ENCODE results near the gene ZDHHC18. TPM values are rescaled to one million over a fixed set of nuclear protein-coding genes. Genes with fewer than 3 reads are reported as not detected.
"Not testable (repeated sequence)": the region's sequence is repeated elsewhere in the genome, so short reads cannot be mapped to it uniquely, and the experiment has no call there.

Gene ZDHHC18
- total RNA-seq, 1 donor from 2014 or later, result 25.5 TPM

DNA sequence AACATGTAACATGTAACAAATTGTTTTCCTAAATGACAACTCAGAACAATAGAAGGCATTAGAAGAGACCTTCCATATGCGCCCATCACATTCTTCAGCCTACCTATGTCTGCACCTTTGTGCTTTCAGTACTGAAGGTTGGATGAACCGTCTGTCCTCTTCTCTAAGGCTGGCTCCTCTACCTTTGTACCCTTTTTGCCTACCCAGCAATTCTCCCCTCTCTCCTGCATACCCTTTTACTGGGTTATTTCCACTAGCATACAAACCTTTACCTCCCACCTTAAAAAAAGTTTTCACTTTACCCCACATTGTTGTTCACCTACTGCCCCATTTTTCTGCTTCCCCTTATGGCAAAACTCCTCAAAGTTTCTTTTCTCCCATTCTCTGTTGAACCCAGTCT, 33.6 kb upstream of the ZDHHC18 start:
- TF ChIP-seq, protein P1, sequence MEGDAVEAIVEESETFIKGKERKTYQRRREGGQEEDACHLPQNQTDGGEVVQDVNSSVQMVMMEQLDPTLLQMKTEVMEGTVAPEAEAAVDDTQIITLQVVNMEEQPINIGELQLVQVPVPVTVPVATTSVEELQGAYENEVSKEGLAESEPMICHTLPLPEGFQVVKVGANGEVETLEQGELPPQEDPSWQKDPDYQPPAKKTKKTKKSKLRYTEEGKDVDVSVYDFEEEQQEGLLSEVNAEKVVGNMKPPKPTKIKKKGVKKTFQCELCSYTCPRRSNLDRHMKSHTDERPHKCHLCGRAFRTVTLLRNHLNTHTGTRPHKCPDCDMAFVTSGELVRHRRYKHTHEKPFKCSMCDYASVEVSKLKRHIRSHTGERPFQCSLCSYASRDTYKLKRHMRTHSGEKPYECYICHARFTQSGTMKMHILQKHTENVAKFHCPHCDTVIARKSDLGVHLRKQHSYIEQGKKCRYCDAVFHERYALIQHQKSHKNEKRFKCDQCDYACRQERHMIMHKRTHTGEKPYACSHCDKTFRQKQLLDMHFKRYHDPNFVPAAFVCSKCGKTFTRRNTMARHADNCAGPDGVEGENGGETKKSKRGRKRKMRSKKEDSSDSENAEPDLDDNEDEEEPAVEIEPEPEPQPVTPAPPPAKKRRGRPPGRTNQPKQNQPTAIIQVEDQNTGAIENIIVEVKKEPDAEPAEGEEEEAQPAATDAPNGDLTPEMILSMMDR (IDR thresholded peaks at IDR 0.05), result no peak
- DNase-seq (ENCODE audit: low spot score), result no peak
- Mint-ChIP-seq H3K27ac (ENCODE audit: unreplicated experiment) (no peak overlapping the region), H3K4me1 (ENCODE audit: low read depth) (peaks cover 18% of the 10 kb centered on the region), H3K9me3 (ENCODE audit: low read depth) (no peaks in the 10 kb centered on the region), H3K36me3 (ENCODE audit: low read depth) (peaks cover 19% of the 10 kb centered on the region), H3K4me3 (ENCODE audit: unreplicated experiment) (no peak overlapping the region), H3K27me3 (ENCODE audit: low read depth) (no peaks in the 10 kb centered on the region)

DNA sequence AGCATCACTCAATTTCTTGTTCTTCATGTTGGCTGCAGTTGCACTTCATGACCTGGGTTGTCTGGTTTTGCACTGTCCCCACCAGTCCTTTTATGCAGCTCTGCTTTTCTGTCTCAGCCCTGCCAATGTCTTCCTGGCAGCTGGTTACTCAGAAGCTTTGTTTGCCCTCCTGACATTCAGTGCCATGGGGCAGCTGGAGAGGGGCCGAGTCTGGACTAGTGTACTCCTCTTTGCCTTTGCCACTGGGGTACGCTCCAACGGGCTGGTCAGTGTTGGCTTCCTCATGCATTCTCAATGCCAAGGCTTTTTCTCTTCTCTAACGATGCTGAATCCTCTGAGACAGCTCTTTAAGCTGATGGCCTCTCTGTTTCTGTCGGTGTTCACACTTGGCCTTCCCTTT, 32.1 kb upstream of the ZDHHC18 start:
- TF ChIP-seq, protein P1 (IDR thresholded peaks at IDR 0.05), result no peak
- Mint-ChIP-seq H3K27ac (ENCODE audit: unreplicated experiment) (no peak overlapping the region), H3K36me3 (ENCODE audit: low read depth) (peaks cover 19% of the 10 kb centered on the region), H3K27me3 (ENCODE audit: low read depth) (no peaks in the 10 kb centered on the region), H3K4me1 (ENCODE audit: low read depth) (peaks cover 10% of the 10 kb centered on the region), H3K4me3 (ENCODE audit: unreplicated experiment) (no peak overlapping the region), H3K9me3 (ENCODE audit: low read depth) (no peaks in the 10 kb centered on the region)
- no peak for DNase-seq (ENCODE audit: low spot score)

DNA sequence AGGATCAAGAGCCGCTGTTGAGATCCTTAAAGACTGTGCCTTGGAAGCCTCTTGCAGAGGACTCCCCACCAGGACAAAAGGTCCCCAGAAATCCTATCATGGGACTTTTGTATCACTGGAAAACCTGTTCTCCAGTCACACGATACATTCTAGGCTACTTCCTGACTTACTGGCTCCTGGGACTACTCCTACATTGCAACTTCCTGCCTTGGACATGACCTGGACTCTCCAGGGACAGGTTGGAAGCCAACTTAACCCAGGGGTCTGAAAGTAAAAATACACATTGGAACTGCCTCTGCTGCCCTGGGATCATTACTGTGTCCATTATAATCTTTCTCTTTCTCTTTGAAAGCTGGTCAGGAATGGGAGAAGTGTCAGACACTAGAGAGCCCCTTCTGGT, 28.9 kb upstream of the ZDHHC18 start:
- peaks cover 19% of the 10 kb centered on the region for H3K36me3 Mint-ChIP-seq (ENCODE audit: low read depth)
- H3K9me3 Mint-ChIP-seq (ENCODE audit: low read depth), result no peaks in the 10 kb centered on the region
- H3K4me3 Mint-ChIP-seq (ENCODE audit: unreplicated experiment), result no peak overlapping the region
- no peak overlapping the region for H3K27ac Mint-ChIP-seq (ENCODE audit: unreplicated experiment)
- peaks cover 19% of the 10 kb centered on the region for H3K4me1 Mint-ChIP-seq (ENCODE audit: low read depth)
- TF ChIP-seq, protein P1 (IDR thresholded peaks at IDR 0.05), result no peak
- DNase-seq (ENCODE audit: low spot score), result no peak
- no peaks in the 10 kb centered on the region for H3K27me3 Mint-ChIP-seq (ENCODE audit: low read depth)

DNA sequence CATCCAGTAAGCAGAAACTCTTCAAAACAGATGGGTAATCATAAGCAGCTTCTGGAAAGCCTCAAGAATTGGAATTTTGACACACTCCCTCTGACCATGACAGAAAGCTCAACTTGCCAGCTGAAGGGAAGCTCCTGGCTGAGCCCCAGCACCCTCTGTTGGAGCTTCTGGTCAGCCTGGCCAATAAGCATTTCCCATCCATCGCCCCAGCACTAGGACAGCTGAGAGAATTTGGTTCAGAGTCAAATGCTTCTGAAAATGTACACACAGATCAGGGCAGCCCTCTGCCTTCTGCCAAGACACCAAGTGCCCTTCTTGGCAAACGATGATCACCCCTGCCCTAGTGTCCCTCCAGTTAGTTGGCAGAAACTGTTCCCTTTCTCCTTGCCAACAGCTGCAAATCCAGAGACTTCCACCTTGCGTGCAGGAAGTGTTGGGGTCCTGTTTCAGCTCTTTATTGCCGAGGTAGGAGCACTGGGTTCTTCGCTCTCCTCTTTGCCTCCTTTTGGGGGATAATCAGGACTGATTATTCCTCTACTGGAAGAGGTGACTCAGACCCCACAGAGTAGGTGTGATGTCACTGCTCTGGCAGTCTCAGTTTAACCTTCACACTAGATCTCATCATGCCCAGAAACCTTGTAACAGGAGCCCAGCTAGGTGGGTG, 26.9 kb upstream of the ZDHHC18 start:
- peak overlapping the region; percentile 24 for H3K27ac Mint-ChIP-seq (ENCODE audit: unreplicated experiment)

DNA sequence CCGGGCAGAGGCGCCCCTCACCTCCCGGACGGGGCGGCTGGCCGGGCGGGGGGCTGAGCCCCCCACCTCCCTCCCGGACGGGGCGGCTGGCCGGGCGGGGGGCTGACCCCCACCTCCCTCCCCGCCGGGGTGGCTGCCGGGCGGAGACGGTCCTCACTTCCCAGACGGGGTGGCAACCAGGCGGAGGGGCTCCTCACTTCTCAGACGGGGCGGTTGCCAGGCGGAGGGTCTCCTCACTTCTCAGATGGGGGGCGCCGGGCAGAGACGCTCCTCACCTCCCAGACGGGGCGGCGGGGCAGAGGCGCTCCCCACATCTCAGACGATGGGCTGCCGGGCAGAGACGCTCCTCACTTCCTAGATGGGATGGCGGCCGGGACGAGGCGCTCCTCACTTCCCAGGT, 22.6 kb upstream of the ZDHHC18 start:
- not testable (repeated sequence) for H3K9me3 Mint-ChIP-seq (ENCODE audit: low read depth); H3K27ac Mint-ChIP-seq (ENCODE audit: unreplicated experiment); H3K36me3 Mint-ChIP-seq (ENCODE audit: low read depth); H3K27me3 Mint-ChIP-seq (ENCODE audit: low read depth); H3K4me3 Mint-ChIP-seq (ENCODE audit: unreplicated experiment); DNase-seq (ENCODE audit: low spot score)
- peaks cover 15% of the 10 kb centered on the region for H3K4me1 Mint-ChIP-seq (ENCODE audit: low read depth)

More for the DNA sequence above, 26.9 kb upstream of the ZDHHC18 start:
- Mint-ChIP-seq H3K9me3 (ENCODE audit: low read depth) (no peaks in the 10 kb centered on the region), H3K36me3 (ENCODE audit: low read depth) (peaks cover 10% of the 10 kb centered on the region), H3K4me3 (ENCODE audit: unreplicated experiment) (no peak overlapping the region), H3K27me3 (ENCODE audit: low read depth) (no peaks in the 10 kb centered on the region), H3K4me1 (ENCODE audit: low read depth) (peaks cover 19% of the 10 kb centered on the region)
- TF ChIP-seq, protein P1 (IDR thresholded peaks at IDR 0.05), result no peak
- DNase-seq (ENCODE audit: low spot score), result no peak

DNA sequence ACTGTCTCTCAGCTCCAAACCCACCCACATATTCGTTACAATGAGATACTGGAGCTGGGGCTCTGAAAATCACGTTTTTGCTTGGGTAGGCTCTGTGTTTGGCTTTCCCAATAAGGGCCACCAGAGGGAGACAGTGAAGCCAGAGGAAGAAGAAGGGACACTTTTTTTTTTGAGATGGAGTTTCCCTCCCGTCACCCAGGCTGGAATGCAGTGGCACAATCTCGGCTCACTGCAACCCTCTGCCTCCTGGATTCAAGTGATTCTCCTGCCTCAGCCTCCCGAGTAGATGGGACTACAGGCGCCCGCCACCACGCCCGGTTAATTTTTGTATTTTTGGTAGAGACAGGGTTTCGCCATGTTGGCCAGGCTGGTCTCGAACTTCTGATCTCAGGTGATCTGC, 16.4 kb upstream of the ZDHHC18 start:
- H3K27me3 Mint-ChIP-seq (ENCODE audit: low read depth); H3K36me3 Mint-ChIP-seq (ENCODE audit: low read depth); H3K9me3 Mint-ChIP-seq (ENCODE audit: low read depth); H3K4me3 Mint-ChIP-seq (ENCODE audit: unreplicated experiment); DNase-seq (ENCODE audit: low spot score); H3K27ac Mint-ChIP-seq (ENCODE audit: unreplicated experiment); H3K4me1 Mint-ChIP-seq (ENCODE audit: low read depth): not testable (repeated sequence)
- TF ChIP-seq, protein P1 (IDR thresholded peaks at IDR 0.05), result peak; percentile 84
